Ovary (tissue), 9 donors: Measurements from ENCODE around the gene PPP2R3B. TPM values are rescaled to one million over a fixed set of nuclear protein-coding genes. Genes with fewer than 3 reads are reported as not detected.

ENCODE experiments used
- DNase-seq, 5 donors: peaks; one replicate each; pipeline ENCODE4 v3.0.0-alpha.2; 2019 to 2020
- H3K27ac ChIP-seq, 2 donors: fragments of 200-600 bp; one replicate each; pipeline versions ENCODE4 v1.5.1 to v1.8.0; 2019 to 2022
- H3K27me3 ChIP-seq: fragments of 200-600 bp; one replicate; pipeline ENCODE4 v1.8.0; 2022
- H3K36me3 ChIP-seq: fragments of 200-600 bp; sonication (generic); one replicate; pipeline ENCODE4 v1.5.1; 2019
- H3K4me1 ChIP-seq: one replicate; pipeline ENCODE4 v1.8.1; 2013; ENCODE audit warnings: mild to moderate bottlenecking, moderate library complexity; ENCODE audit not compliant: insufficient read depth
- H3K4me3 ChIP-seq: fragments of 200-600 bp; sonication (generic); one replicate; pipeline ENCODE4 v1.5.1; 2017
- H3K9me3 ChIP-seq, 2 donors: fragments of 200-600 bp in 1 of 2; sonication (generic) in 1 of 2; one replicate each; pipeline versions ENCODE4 v1.5.1 to v1.8.1; 2013 to 2019; ENCODE audit warnings: mild to moderate bottlenecking in 1 of 2, moderate library complexity in 1 of 2
- EP300 ChIP-seq: sonication (generic); formaldehyde crosslinking; IDR thresholded peaks from one replicate; pipeline ENCODE4 v1.6.1; 2017; ENCODE audit warnings: antibody characterized with exemption
- POLR2A ChIP-seq: fragments of 450-650 bp; IDR thresholded peaks from one replicate; pipeline ENCODE4 v1.6.1; 2017; ENCODE audit warnings: antibody characterized with exemption, mild to moderate bottlenecking, moderate library complexity
- WGBS, 3 donors: extraction: QIAGEN DNeasy Blood & Tissue Kit in 1 of 3; methylation state at CpG; one replicate each; pipeline versions ENCODE4 v1.1.5 to v1.1.7; 2013 to 2017; 5-methylcytosine and 5-hydroxymethylcytosine counted together
- intact Hi-C, 4 donors: fragments of 100-400 bp; cut with DNase I; formaldehyde crosslinking; loops; one replicate each; pipeline versions ENCODE4 v1.11.0 to v1.15.1; 2022 to 2023
- polyA plus RNA-seq, 2 donors: library from polyadenylated mRNA; stranded (reverse); fragments of 200-250 nt in 1 of 2; fragments of 350-450 nt in 1 of 2; fragmentation: Illumina TruSeq in 1 of 2; extraction: RNeasy Lipid Tissue Mini Kit (QIAGEN cat#74804) in 1 of 2; gene quantifications; one replicate each; pipeline ENCODE4 v1.2.3, GENCODE V29; 2013 to 2014
- total RNA-seq, 7 donors: library from RNA; depleted of rRNA in 2 of 7; stranded (reverse); fragments of >200 nt in 2 of 7; fragmentation: NEBNext Ultra II Directional in 3 of 7; extraction: Animal tissue kit (Norgen Biotek cat#: 25700) in 3 of 7; gene quantifications; one replicate each; pipeline versions ENCODE4 v1.1.0 to v1.2.4, GENCODE V29; 2016 to 2023
- TF ChIP-seq, protein P1 (sequence below), 3 donors: fragments of 450-650 bp in 2 of 3; fragments of 200-600 bp in 1 of 3; IDR thresholded peaks; one replicate each; pipeline versions ENCODE4 v1.5.1 to v1.8.0; 2016 to 2022; ENCODE audit warnings: antibody characterized with exemption in 3 of 3, mild to moderate bottlenecking in 1 of 3
- donor health status: DM: no; HTN: no; CAD: no; lungs with moderate emphysema.
- donor health status: DM: no; HTN: no; CAD: no.
- donor health status: Bipolar disorder and iron deficiency.
- donor health status: DM: yes; HTN: yes; CAD: no.
- donor health status: DM: no; HTN: no; CAD: no.
- donor health status: DM: yes; HTN: yes; CAD: no.

Gene PPP2R3B
- total and polyA plus RNA-seq, 9 donors, result 2.3 to 25.0 (median 18.4) TPM

DNA sequence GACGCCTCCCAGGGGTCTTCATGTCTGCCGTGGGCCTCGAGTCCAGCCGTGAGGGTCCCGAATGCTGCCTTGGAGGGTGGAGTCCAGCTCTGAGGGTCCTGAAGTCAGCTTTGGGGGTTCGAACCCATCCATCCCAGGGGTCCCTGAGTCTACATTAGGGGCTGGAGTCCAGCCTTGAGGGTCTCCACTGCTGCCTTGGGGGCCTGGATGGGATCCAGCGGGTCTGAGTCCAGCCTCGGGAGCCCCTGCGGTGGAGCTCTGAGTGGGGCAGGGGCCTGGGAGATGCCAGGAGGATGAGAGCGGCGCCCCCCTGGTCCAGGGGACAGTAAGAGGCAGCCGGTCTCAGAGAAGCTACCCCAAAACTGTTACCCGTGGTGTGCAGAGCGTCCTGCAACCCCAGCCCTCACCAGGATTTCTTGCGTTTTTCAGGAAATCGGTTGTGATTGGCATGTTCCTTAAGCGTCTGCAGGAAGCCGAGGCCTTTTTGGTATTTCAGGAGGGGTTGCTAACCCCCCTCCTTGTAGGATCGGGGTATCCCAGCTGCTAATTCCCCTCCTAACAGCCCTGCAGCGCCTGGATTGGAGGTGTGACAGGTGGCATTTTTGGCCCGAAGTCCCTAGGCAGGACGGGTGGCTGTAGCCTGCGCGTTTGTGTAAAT is 66.5 kb downstream of the PPP2R3B start:
- Histone ChIP-seq H3K27me3 (no peaks in the 10 kb centered on the region), H3K9me3 (no peaks in the 10 kb centered on the region), H3K27ac (no peak overlapping the region), H3K4me3 (peak overlapping the region; percentile 96), H3K36me3 (no peaks in the 10 kb centered on the region), H3K4me1 (peaks cover 1% of the 10 kb centered on the region)
- DNase-seq, result peak in 4 of 5 donors; percentile 47 to 65 (median 58)
- 1 to 5% (median 1%) methylated on average over 24 of the region's 24 CpGs for WGBS, 3 donors
- intact Hi-C loops, result no loop called here
- TF ChIP-seq, protein P1, sequence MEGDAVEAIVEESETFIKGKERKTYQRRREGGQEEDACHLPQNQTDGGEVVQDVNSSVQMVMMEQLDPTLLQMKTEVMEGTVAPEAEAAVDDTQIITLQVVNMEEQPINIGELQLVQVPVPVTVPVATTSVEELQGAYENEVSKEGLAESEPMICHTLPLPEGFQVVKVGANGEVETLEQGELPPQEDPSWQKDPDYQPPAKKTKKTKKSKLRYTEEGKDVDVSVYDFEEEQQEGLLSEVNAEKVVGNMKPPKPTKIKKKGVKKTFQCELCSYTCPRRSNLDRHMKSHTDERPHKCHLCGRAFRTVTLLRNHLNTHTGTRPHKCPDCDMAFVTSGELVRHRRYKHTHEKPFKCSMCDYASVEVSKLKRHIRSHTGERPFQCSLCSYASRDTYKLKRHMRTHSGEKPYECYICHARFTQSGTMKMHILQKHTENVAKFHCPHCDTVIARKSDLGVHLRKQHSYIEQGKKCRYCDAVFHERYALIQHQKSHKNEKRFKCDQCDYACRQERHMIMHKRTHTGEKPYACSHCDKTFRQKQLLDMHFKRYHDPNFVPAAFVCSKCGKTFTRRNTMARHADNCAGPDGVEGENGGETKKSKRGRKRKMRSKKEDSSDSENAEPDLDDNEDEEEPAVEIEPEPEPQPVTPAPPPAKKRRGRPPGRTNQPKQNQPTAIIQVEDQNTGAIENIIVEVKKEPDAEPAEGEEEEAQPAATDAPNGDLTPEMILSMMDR (IDR thresholded peaks at IDR 0.05), result no peak
- TF ChIP-seq POLR2A, result no peak
- no peak for TF ChIP-seq EP300

DNA sequence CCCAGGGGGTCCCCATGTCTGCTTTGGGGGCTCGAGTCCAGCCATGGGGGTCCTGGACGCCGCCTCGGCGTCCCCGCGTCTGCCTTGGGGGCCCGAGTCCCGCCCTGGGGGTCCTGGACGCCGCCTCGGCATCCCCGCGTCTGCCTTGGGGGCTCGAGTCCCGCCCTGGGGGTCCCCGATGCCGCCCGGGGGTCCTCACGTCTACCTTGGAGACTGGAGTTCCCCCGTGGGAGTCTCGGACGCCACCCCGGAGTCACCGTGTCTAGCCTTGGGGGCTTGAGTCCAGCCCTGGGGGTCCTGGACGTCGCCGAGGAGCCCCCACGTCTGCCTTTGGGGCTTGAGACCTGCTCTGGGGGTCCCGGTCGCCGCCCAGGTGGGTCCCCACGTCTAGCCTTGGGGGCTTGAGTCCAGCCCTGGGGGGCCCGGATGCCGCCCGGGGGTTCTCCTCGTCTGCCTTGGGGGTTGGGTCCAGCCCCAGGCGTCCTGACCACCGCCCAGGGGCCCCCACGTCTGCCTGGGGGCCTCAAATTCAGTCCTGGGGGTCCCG is 67.1 kb downstream of the PPP2R3B start:
- 0 to 1% (median 1%) methylated on average over 22 to 41 of the region's 41 CpGs for WGBS, 3 donors
- no peaks in the 10 kb centered on the region for H3K9me3 ChIP-seq
- no peaks in the 10 kb centered on the region for H3K36me3 ChIP-seq
- peaks cover 1% of the 10 kb centered on the region for H3K4me1 ChIP-seq
- H3K27me3 ChIP-seq, result no peaks in the 10 kb centered on the region
- DNase-seq, result peak in 4 of 5 donors; percentile 55 to 72 (median 70)
- peak overlapping the region; percentile 58 to 66 for H3K27ac ChIP-seq
- TF ChIP-seq, protein P1 (IDR thresholded peaks at IDR 0.05), result no peak
- no peak for TF ChIP-seq EP300
- no peak for TF ChIP-seq POLR2A
- intact Hi-C loops, result loop anchor here in 1 of 4 donors (2.0 kb wide), 2 partner anchors 67 to 1073 kb away; partner anchors contain the start of genes PPP2R3B and SLC25A6
- H3K4me3 ChIP-seq, result peak overlapping the region; percentile 96

DNA sequence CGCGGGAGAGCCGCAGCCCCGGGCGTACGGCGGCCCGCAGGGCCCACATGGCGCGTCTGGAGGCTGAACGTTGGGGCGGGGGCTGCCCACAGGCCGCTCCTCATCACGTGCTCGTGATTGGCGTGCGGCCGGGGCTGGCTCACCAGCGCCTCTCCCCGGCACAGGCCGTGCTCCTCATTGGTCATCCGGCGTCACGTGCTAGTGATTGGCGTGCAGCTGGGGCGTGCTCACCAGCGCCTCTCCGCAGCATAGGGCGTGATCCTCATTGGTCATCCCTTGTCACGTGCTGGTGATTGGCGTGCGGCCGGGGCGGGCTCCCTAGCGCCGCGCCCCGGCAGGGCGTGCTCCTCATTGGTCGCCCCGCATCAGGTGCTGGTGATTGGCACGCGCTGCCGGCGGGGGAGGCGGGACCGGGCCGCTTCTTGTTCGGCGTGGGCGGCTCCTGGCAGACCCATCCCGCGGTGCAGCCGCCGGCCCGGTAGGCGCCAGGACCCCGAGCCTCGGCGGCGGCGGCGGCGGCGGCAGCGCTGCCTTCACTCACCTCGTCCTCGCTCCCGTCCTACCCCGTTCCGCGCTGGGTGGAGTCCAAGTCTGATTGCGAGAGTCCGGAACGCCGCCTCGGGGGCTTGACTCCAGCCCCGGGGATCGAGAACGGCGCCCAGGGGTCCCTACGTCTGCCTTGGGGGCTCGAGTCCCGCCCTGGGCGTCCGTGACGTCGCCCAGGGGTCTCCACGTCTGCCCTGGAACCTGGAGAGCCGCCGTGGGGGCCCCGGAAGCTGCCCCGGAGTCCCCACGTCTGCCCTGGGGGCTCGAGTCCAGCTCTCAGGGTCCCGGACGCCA is 67.7 kb downstream of the PPP2R3B start, which contains the start of gene GTPBP6:
Gene GTPBP6, minus strand, starts transcription at position 58 of the 840 bp plus-strand sequence. Its CDS starts 9 bp downstream, at position 49.
- Histone ChIP-seq H3K9me3 (no peaks in the 10 kb centered on the region), H3K27me3 (no peaks in the 10 kb centered on the region), H3K4me1 (peaks cover 1% of the 10 kb centered on the region), H3K36me3 (no peaks in the 10 kb centered on the region), H3K27ac (peak within 1 kb of the TSS; percentile 87 to 99), H3K4me3 (peak within 1 kb of the TSS; percentile 96)
- WGBS, 3 donors, result 0 to 2% (median 0%) methylated on average over 32 to 97 of the region's 97 CpGs
- TF ChIP-seq, protein P1 (IDR thresholded peaks at IDR 0.05), result no peak
- TF ChIP-seq EP300 (no peak), POLR2A (peak; percentile 54)
- intact Hi-C loops, result loop anchor here in 1 of 4 donors (2.0 kb wide), 2 partner anchors 68 to 1074 kb away; partner anchors contain the start of genes PPP2R3B and SLC25A6
- peak; percentile 99 to 100 (median 100) for DNase-seq

DNA sequence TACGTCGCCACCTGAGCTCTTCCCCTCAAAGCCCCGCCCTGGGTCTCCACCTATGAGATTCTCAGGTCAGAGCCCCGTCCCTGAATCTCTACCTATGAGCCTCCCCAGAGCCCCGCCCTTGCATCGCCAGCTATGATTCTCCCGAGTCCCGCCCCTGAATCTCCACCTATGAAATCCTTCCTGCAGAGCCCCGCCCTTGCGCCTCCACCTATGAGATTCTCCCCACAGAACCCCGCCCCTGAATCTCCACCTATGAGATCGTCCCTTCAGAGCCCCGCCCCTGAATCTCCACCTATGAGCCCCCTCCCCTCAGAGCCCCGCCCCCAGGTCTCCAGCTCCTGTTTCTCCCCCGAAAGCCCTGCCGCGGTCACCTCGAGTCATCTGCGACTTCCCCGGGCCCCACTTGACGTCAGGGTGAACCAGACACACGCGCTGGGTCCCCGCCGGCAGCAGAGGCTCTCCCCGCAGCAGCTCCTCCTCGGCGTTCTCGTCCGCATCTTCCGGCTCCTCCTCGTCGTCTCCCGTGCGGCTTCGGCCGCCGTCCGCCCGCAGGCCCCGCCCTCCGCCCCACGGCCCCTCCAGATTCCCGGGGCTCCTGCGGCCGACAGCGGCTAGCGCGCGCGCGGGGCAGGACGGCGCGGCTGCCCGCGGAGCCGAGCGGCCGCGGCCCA is 68.5 kb downstream of the PPP2R3B start:
- WGBS, 3 donors, result 1 to 2% (median 1%) methylated on average over 44 to 61 of the region's 61 CpGs
- Histone ChIP-seq H3K9me3 (no peaks in the 10 kb centered on the region), H3K27ac (peak overlapping the region; percentile 87 to 99), H3K36me3 (no peaks in the 10 kb centered on the region), H3K4me3 (peak overlapping the region; percentile 61), H3K4me1 (peaks cover 1% of the 10 kb centered on the region), H3K27me3 (no peaks in the 10 kb centered on the region)
- intact Hi-C loops, result loop anchor here in 1 of 4 donors (2.0 kb wide), 2 partner anchors 69 to 1075 kb away; partner anchors contain the start of genes PPP2R3B and SLC25A6
- DNase-seq, result peak; percentile 97 to 99 (median 98)
- peak; percentile 70 for TF ChIP-seq POLR2A
- TF ChIP-seq, protein P1 (IDR thresholded peaks at IDR 0.05), result peak in 2 of 3 donors; percentile 23 to 39
- no peak for TF ChIP-seq EP300
